K562 (cell line): ENCODE results near the gene TBC1D1. TPM values are rescaled to one million over a fixed set of nuclear protein-coding genes. Genes with fewer than 3 reads are reported as not detected.

ENCODE experiments used
- ATAC-seq: fragments of 200-7000 bp; cut with Tn5 transposase; 3 replicates; pipeline ENCODE4 v1.9.1; 2020; ENCODE audit warnings: moderate library complexity
- BruUV-seq: library from RNA; stranded (reverse); fragments of 400-500 nt; replicated peaks from 2 replicates; lab custom pipeline; 2021; lab: Mats Ljungman, UMichigan
- CTCF ChIA-PET: fragments of 300-600 bp; formaldehyde crosslinking; extraction: SDS; loops from one replicate; lab custom pipeline; 2021; ENCODE audit warnings: low intra/inter-chr PET ratio; lab: Yijun Ruan, JAX
- POLR2A ChIA-PET: fragments of 300-600, 350-650 bp; sonication (Branson Sonifier 250); formaldehyde crosslinking; extraction: SDS; loops from one replicate; lab custom pipeline; 2021; ENCODE audit warnings: antibody characterized with exemption, inconsistent platforms; lab: Yijun Ruan, JAX
- DNase-seq, 4 experiments: peaks; one replicate each; pipeline versions ENCODE4 v3.0.0 to v3.0.0-alpha.2; 2011 to 2018; ENCODE audit warnings: low spot score in 3 of 4, mixed read lengths in 3 of 4; ENCODE audit errors: extremely low read depth in 1 of 4
- FAIRE-seq: peaks from 2 replicates; lab custom pipeline; 2011; peaks lifted over from hg19 to GRCh38; lab: Jason Lieb, UNC
- H2AFZ ChIP-seq: 2 replicates; pipeline ENCODE4 v1.6.0; 2011; ENCODE audit warnings: low read depth, low read length, control low read depth, inconsistent platforms
- H3K27ac ChIP-seq: fragments of 200-600 bp; 3 replicates; pipeline ENCODE4 v1.8.0; 2011; ENCODE audit warnings: low read depth, mild to moderate bottlenecking, control low read depth, inconsistent platforms, low read length, moderate library complexity, mixed read lengths; ENCODE audit errors: extremely low read depth
- H3K27me3 ChIP-seq, 2 experiments: fragments of 300-600 bp in 1 of 2; 2 replicates in 1 of 2; 3 replicates in 1 of 2; pipeline versions ENCODE4 v1.6.0 to v1.8.0; 2011; ENCODE audit warnings: inconsistent platforms in 2 of 2, low read length in 2 of 2, mild to moderate bottlenecking in 1 of 2, mixed read lengths in 1 of 2, moderate library complexity in 1 of 2; ENCODE audit not compliant: control insufficient read depth in 2 of 2, insufficient read depth in 2 of 2
- H3K36me3 ChIP-seq: fragments of 300-600 bp; 3 replicates; pipeline ENCODE4 v1.8.0; 2011; ENCODE audit warnings: mild to moderate bottlenecking, low read length, inconsistent platforms; ENCODE audit not compliant: control insufficient read depth, insufficient read depth
- H3K4me1 ChIP-seq, 2 experiments: fragments of 200-600 bp in 1 of 2; replicated peaks in 1 of 2; 2 replicates in 1 of 2; 3 replicates in 1 of 2; pipeline versions ENCODE4 v1.5.1 to v1.8.0; 2011; ENCODE audit warnings: inconsistent platforms in 2 of 2, low read length in 2 of 2, mild to moderate bottlenecking in 1 of 2, mixed read lengths in 1 of 2, moderate library complexity in 1 of 2; ENCODE audit not compliant: control insufficient read depth in 2 of 2, insufficient read depth in 2 of 2
- H3K4me2 ChIP-seq: 2 replicates; pipeline ENCODE4 v1.6.1; 2011; ENCODE audit warnings: low read length, control low read depth, inconsistent platforms, mixed read lengths; ENCODE audit not compliant: insufficient read depth
- H3K4me3 ChIP-seq: fragments of 200-600 bp; sonication (generic), shearing (Covaris generic); 2 replicates; pipeline ENCODE4 v1.5.1; 2016; ENCODE audit warnings: control low read depth, inconsistent platforms
- H3K79me2 ChIP-seq: fragments of 200-600 bp; 3 replicates; pipeline ENCODE4 v1.8.0; 2011; ENCODE audit warnings: low read length, inconsistent platforms; ENCODE audit not compliant: control insufficient read depth, insufficient read depth
- H3K9ac ChIP-seq, 2 experiments: 2 replicates each; pipeline versions ENCODE4 v1.6.0 to v1.6.1; 2011; ENCODE audit warnings: low read depth in 2 of 2, low read length in 2 of 2, control low read depth in 1 of 2, inconsistent platforms in 1 of 2, mild to moderate bottlenecking in 1 of 2, mixed read lengths in 1 of 2; ENCODE audit not compliant: insufficient read depth in 1 of 2
- H3K9me1 ChIP-seq: one replicate; pipeline ENCODE4 v1.6.0; 2011; ENCODE audit warnings: inconsistent platforms, mild to moderate bottlenecking, low read length, moderate library complexity; ENCODE audit not compliant: control insufficient read depth, insufficient read depth
- H3K9me3 ChIP-seq: replicated peaks from 2 replicates; pipeline ENCODE4 v1.5.1; 2011; ENCODE audit warnings: low read depth, low read length, inconsistent platforms; ENCODE audit not compliant: control insufficient read depth, insufficient read depth
- H4K20me1 ChIP-seq: replicated peaks from 2 replicates; pipeline ENCODE4 v1.6.1; 2011; ENCODE audit warnings: low read length, inconsistent platforms, mixed read lengths; ENCODE audit not compliant: control insufficient read depth, insufficient read depth
- CTBP1 ChIP-seq: fragments of 450-650 bp; IDR thresholded peaks from 2 replicates; pipeline ENCODE4 v1.6.1; 2016; ENCODE audit warnings: borderline replicate concordance
- FUS ChIP-seq: fragments of 200-400 bp; formaldehyde crosslinking; optimal IDR thresholded peaks from 2 replicates; pipeline ENCODE3; 2017; ENCODE audit warnings: low read depth, low read length
- JUND ChIP-seq, 2 experiments: IDR thresholded peaks; 2 replicates in 1 of 2; 3 replicates in 1 of 2; pipeline ENCODE4 v1.6.1; 2011; ENCODE audit warnings: borderline replicate concordance in 2 of 2, low read depth in 2 of 2, low read length in 2 of 2, improper control_type of control experiment in 1 of 2, missing biosample characterization in 1 of 2, missing genetic modification characterization in 1 of 2, missing genetic modification reagents in 1 of 2
- OTX1 ChIP-seq: fragments of 450-650 bp; formaldehyde crosslinking; IDR thresholded peaks from 2 replicates; pipeline ENCODE4 v1.4.0; 2022; ENCODE audit warnings: mild to moderate bottlenecking
- WGBS: fragments of 100-300 bp; shearing (Covaris generic); methylation state at CpG from one replicate; pipeline ENCODE4 v1.1.6; 2016; ENCODE audit warnings: low coverage, mixed read lengths; ENCODE audit not compliant: insufficient coverage; ENCODE audit errors: missing lambda C conversion rate; 5-methylcytosine and 5-hydroxymethylcytosine counted together
- in situ Hi-C: fragments of 300-500 bp; cut with MboI; formaldehyde crosslinking; loops from 4 replicates; pipeline ENCODE4 v1.15.0; 2018; ENCODE audit warnings: inconsistent platforms, mixed read lengths
- intact Hi-C: fragments of 100-400 bp; cut with micrococcal nuclease; formaldehyde crosslinking; loops from 2 replicates; pipeline ENCODE4 v1.14.2; 2022
- polyA plus RNA-seq, 8 experiments: library from polyadenylated mRNA; depleted of rRNA in 4 of 8; stranded (reverse) in 5 of 8; unstranded in 3 of 8; fragments of >200 nt; fragmentation: Nextera tagmentation in 2 of 8; fragmentation: Illumina TruSeq in 1 of 8; extraction: Ambion mirVana in 2 of 8; extraction: Trizol in 1 of 8; gene quantifications; 2 replicates each; pipeline versions ENCODE4 v1.2.1 to v1.2.3, GENCODE V29; 2011 to 2014; ENCODE audit warnings: inconsistent platforms in 1 of 8, missing spikeins in 1 of 8
- total RNA-seq, 7 experiments: library from RNA; depleted of rRNA in 6 of 7; stranded (reverse); fragments of >200 nt in 6 of 7; fragmentation: Illumina TruSeq in 2 of 7; extraction: Trizol in 2 of 7; gene quantifications; 2 replicates each; pipeline versions ENCODE4 v1.2.1 to v1.2.3, GENCODE V29; 2011 to 2021; ENCODE audit warnings: low replicate concordance in 1 of 7
- TF ChIP-seq, protein P1 (sequence below): sonication (generic); formaldehyde crosslinking; IDR thresholded peaks from 2 replicates; pipeline ENCODE4 v1.8.0; 2023; ENCODE audit warnings: mild to moderate bottlenecking, missing genetic modification reagents
- TF ChIP-seq, protein P2 (sequence below): fragments of 250-450 bp; sonication (Bioruptor Pico); IDR thresholded peaks from 2 replicates; pipeline ENCODE4 v1.8.0; 2021; ENCODE audit warnings: moderate library complexity, mild to moderate bottlenecking, inconsistent platforms

The TBC1D1 gene
- total and polyA plus RNA-seq, 9 of the 15 experiments (the other 6 are each of a cell fraction or from before 2014, with no cell fraction given) = 0.59 to 14.2 (median 8.8) TPM

DNA sequence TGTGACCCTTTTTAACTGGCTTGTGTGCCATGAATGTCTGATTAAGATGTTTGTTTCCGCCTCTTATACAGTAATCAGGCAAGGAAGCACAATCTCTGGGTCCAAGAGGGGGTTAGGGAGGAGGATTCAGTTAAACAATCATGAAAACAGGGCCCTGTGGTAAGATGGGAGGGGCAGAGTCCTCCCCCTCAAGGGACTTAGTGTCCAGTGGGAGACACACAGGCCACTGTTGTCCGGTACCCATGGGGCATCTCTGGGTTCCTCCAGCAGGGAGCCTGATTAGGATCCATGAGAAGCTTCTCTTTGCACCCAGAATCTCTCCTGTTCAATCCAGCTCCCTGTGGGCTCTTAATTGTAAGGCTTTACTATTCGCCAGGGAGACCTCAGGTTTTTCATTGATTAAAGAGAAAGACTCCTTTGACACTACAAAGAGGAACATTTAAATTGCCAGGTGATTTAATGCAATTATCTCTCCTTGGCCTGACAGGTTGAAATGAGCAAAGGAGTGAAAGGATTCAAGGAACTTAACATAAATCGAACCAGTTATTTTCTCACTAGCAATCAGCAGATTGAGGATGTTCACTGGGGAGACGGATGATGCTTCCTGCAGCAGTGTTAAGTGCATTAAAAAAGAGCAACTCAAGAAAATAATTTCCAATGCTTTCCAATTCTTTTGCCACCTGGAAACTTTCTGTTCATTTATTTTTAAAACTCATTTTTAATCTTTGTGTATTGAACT is 294.7 kb downstream of the TBC1D1 start:
- POLR2A ChIA-PET = no interaction called here
- BruUV-seq = no TSS peak
- FAIRE-seq = no peak
- Histone ChIP-seq H3K9me3 (0 out of 2 replicates have a peak, but pooled peaks cover 3% of the 10 kb centered on the region), H3K4me2 (no peak overlapping the region), H3K9ac (no peak overlapping the region), H3K27ac (no peak overlapping the region), H4K20me1 (no peaks in the 10 kb centered on the region), H3K79me2 (no peaks in the 10 kb centered on the region), H3K27me3 (no peaks in the 10 kb centered on the region), H3K4me1 (no peaks in the 10 kb centered on the region; a peak in 1 of 5 replicates), H3K4me3 (no peak overlapping the region), H3K36me3 (no peaks in the 10 kb centered on the region), H3K9me1 (no peaks in the 10 kb centered on the region), H2AFZ (no peak overlapping the region)
- in situ Hi-C loops = no loop called here
- CTCF ChIA-PET = no interaction called here
- no peak for TF ChIP-seq OTX1 (CRISPR knock-in tag)
- TF ChIP-seq, protein P1, sequence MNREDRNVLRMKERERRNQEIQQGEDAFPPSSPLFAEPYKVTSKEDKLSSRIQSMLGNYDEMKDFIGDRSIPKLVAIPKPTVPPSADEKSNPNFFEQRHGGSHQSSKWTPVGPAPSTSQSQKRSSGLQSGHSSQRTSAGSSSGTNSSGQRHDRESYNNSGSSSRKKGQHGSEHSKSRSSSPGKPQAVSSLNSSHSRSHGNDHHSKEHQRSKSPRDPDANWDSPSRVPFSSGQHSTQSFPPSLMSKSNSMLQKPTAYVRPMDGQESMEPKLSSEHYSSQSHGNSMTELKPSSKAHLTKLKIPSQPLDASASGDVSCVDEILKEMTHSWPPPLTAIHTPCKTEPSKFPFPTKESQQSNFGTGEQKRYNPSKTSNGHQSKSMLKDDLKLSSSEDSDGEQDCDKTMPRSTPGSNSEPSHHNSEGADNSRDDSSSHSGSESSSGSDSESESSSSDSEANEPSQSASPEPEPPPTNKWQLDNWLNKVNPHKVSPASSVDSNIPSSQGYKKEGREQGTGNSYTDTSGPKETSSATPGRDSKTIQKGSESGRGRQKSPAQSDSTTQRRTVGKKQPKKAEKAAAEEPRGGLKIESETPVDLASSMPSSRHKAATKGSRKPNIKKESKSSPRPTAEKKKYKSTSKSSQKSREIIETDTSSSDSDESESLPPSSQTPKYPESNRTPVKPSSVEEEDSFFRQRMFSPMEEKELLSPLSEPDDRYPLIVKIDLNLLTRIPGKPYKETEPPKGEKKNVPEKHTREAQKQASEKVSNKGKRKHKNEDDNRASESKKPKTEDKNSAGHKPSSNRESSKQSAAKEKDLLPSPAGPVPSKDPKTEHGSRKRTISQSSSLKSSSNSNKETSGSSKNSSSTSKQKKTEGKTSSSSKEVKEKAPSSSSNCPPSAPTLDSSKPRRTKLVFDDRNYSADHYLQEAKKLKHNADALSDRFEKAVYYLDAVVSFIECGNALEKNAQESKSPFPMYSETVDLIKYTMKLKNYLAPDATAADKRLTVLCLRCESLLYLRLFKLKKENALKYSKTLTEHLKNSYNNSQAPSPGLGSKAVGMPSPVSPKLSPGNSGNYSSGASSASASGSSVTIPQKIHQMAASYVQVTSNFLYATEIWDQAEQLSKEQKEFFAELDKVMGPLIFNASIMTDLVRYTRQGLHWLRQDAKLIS (CRISPR knock-in tag) = no peak
- no peak for TF ChIP-seq CTBP1
- no peak for TF ChIP-seq FUS
- TF ChIP-seq JUND (IDR thresholded peaks at IDR 0.05; ENCODE audit: borderline replicate concordance, low read depth, low read length) = no peak
- TF ChIP-seq JUND (tag; IDR thresholded peaks at IDR 0.05; ENCODE audit: borderline replicate concordance, low read depth, low read length) = no peak
- TF ChIP-seq, protein P2, sequence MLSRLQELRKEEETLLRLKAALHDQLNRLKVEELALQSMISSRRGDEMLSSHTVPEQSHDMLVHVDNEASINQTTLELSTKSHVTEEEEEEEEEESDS = no peak
- WGBS = 54% methylated on average over 5 of the region's 5 CpGs
- ATAC-seq = no peak
- no peak for DNase-seq
- intact Hi-C loops = no loop called here
